HG03025 (cell line): ENCODE results near the gene KCNAB3.

Experiments
- ATAC-seq: cut with Tn5 transposase; IDR thresholded peaks from one replicate; pipeline ENCODE4 v1.9.1; 2021; ENCODE audit warnings: mild to moderate bottlenecking, moderate library complexity; ENCODE audit not compliant: unreplicated experiment, low FRiP score

KCNAB3 gene

GRCh38 chr17:7943291-7943690, 13.6 kb upstream of the KCNAB3 start:
- ATAC-seq: no peak

GRCh38 chr17:7940743-7941142, 11.1 kb upstream of the KCNAB3 start:
- ATAC-seq: no peak

- no peak for ATAC-seq
Observed at GRCh38 chr17:7940034-7940433, 10.4 kb upstream of the KCNAB3 start.

GRCh38 chr17:7935859-7936258, 6.2 kb upstream of the KCNAB3 start:
- ATAC-seq: no peak

- ATAC-seq: no peak
Observed at GRCh38 chr17:7932949-7933348, 3.3 kb upstream of the KCNAB3 start.

- ATAC-seq: no peak
Observed at GRCh38 chr17:7932483-7932891, 2.8 kb upstream of the KCNAB3 start.

GRCh38 chr17:7931709-7932482, 2.2 kb upstream of the KCNAB3 start, which contains the start of the genes CNTROB and TRAPPC1:
TSS of gene CNTROB (plus strand) at chr17:7932206. CDS start at chr17:7933080, 874 bp downstream.
TSS of gene TRAPPC1 (minus strand) at chr17:7931946. CDS start at chr17:7931829, 117 bp downstream.
- peak; percentile 94 for ATAC-seq

- ATAC-seq: no peak
Observed at GRCh38 chr17:7930841-7931631, 1.4 kb upstream of the KCNAB3 start.

GRCh38 chr17:7927596-7927995, 2.1 kb downstream of the KCNAB3 start:
- ATAC-seq: no peak

GRCh38 chr17:7922845-7923628, 6.6 kb downstream of the KCNAB3 start:
- ATAC-seq: no peak

- no peak for ATAC-seq
Observed at GRCh38 chr17:7922269-7922844, 7.3 kb downstream of the KCNAB3 start.

- ATAC-seq: no peak
Observed at GRCh38 chr17:7916808-7917207, 12.8 kb downstream of the KCNAB3 start.

- peak; percentile 3 for ATAC-seq
Observed at GRCh38 chr17:7916385-7916682, 13.3 kb downstream of the KCNAB3 start.

GRCh38 chr17:7915611-7916384, 13.9 kb downstream of the KCNAB3 start, which contains the start of gene RNF227:
TSS of gene RNF227 (minus strand) at chr17:7916289. CDS start at chr17:7916195, 94 bp downstream.
- peak; percentile 66 for ATAC-seq

- no peak for ATAC-seq
Observed at GRCh38 chr17:7915179-7915610, 14.5 kb downstream of the KCNAB3 start.

- ATAC-seq: no peak
Observed at GRCh38 chr17:7912927-7913524, 16.6 kb downstream of the KCNAB3 start.

GRCh38 chr17:7911116-7911515, 18.5 kb downstream of the KCNAB3 start:
- ATAC-seq: no peak

GRCh38 chr17:7910711-7911110, 18.9 kb downstream of the KCNAB3 start:
- no peak for ATAC-seq

- no peak for ATAC-seq
Observed at GRCh38 chr17:7910281-7910680, 19.4 kb downstream of the KCNAB3 start.
